DND-41 (cell line): Measurements from ENCODE around the gene GRIK3.

Source experiments
- EZH2 ChIP-seq: IDR thresholded peaks from 3 replicates; pipeline ENCODE4 v1.6.1; 2012; ENCODE audit warnings: borderline replicate concordance, low read depth, mild to moderate bottlenecking, moderate library complexity, low read length, inconsistent platforms; ENCODE audit not compliant: severe bottlenecking
- TF ChIP-seq, protein P1 (sequence below): IDR thresholded peaks from 2 replicates; pipeline ENCODE4 v1.5.1; 2012; ENCODE audit warnings: borderline replicate concordance, low read length, moderate library complexity, mild to moderate bottlenecking; ENCODE audit not compliant: poor library complexity, severe bottlenecking; ENCODE audit errors: extremely low read depth

DNA sequence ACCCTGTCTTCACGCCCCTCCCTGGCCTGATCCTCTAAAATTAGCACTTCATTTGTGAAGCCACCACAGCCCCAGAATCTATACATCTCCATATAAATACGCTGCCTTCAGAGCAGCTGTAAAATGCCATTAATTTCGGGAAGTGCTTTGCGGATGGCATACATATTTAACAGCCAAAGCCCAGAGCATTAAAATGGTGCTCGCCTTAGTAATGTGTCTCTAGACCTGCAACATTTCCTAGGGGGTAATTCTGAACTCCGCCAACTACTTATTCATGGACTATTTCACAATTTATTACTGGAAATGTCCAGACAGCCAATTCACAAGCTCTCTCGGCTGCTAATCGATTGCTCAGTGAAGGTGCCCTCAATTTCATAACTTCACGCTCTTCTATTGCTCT is 189.4 kb downstream of the GRIK3 start:
- no peak for TF ChIP-seq EZH2
- TF ChIP-seq, protein P1, sequence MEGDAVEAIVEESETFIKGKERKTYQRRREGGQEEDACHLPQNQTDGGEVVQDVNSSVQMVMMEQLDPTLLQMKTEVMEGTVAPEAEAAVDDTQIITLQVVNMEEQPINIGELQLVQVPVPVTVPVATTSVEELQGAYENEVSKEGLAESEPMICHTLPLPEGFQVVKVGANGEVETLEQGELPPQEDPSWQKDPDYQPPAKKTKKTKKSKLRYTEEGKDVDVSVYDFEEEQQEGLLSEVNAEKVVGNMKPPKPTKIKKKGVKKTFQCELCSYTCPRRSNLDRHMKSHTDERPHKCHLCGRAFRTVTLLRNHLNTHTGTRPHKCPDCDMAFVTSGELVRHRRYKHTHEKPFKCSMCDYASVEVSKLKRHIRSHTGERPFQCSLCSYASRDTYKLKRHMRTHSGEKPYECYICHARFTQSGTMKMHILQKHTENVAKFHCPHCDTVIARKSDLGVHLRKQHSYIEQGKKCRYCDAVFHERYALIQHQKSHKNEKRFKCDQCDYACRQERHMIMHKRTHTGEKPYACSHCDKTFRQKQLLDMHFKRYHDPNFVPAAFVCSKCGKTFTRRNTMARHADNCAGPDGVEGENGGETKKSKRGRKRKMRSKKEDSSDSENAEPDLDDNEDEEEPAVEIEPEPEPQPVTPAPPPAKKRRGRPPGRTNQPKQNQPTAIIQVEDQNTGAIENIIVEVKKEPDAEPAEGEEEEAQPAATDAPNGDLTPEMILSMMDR = no peak
